ENCODE results near the gene NCAM1. TPM values are rescaled to one million over a fixed set of nuclear protein-coding genes. Genes with fewer than 3 reads are reported as not detected.

The NCAM1 gene
- total RNA-seq, 1 donor from 2014 or later = 4.2 TPM

- intact Hi-C loops (cut with DNase I) = no loop called here
- DNase-seq = no peak
- H3K4me1 ChIP-seq = no peaks in the 10 kb centered on the region
- TF ChIP-seq CTCF (IDR thresholded peaks at IDR 0.05) = no peak
- H3K36me3 ChIP-seq = no peaks in the 10 kb centered on the region
- ATAC-seq = no peak
- H3K4me3 ChIP-seq = no peak overlapping the region
- H3K9me3 ChIP-seq = no peaks in the 10 kb centered on the region
- no peaks in the 10 kb centered on the region for H3K27me3 ChIP-seq
- no peak overlapping the region for H3K27ac ChIP-seq
Observed at GRCh38 chr11:112999520-112999919, 38.3 kb downstream of the NCAM1 start.

DNA sequence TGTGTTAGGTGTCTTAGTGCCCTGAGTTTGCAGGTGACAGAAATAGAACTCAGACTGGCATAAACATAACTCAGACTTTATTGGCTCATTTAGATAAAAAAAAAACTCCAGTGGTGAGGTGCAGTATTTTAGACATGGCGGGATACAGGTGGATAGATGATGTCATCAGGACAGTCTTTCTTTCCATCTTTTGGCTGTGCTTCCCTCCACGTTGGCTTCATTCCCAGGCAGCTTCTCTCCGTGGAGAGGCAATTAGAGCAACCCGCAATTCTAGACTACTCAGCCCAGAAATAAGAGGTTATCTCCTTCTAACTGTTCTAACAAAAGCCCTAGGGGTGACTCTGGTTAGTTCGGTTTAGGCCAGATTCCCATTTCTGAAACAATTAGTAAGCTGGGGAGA, 40.5 kb downstream of the NCAM1 start:
- TF ChIP-seq CTCF (IDR thresholded peaks at IDR 0.05) = no peak
- Histone ChIP-seq H3K36me3 (no peaks in the 10 kb centered on the region), H3K4me1 (no peaks in the 10 kb centered on the region), H3K9me3 (no peaks in the 10 kb centered on the region), H3K27ac (no peak overlapping the region), H3K4me3 (no peak overlapping the region), H3K27me3 (no peaks in the 10 kb centered on the region)
- intact Hi-C loops (cut with DNase I) = no loop called here
- ATAC-seq (no peak), DNase-seq (no peak)

- no peak for DNase-seq
- TF ChIP-seq CTCF (IDR thresholded peaks at IDR 0.05) = no peak
- ATAC-seq = no peak
- H3K27me3 ChIP-seq = no peaks in the 10 kb centered on the region
- no peaks in the 10 kb centered on the region for H3K4me1 ChIP-seq
- H3K27ac ChIP-seq = no peak overlapping the region
- no peaks in the 10 kb centered on the region for H3K9me3 ChIP-seq
- intact Hi-C loops (cut with DNase I) = no loop called here
- H3K36me3 ChIP-seq = no peaks in the 10 kb centered on the region
- H3K4me3 ChIP-seq = no peak overlapping the region
Observed at GRCh38 chr11:113006896-113007445, 45.8 kb downstream of the NCAM1 start.

DNA sequence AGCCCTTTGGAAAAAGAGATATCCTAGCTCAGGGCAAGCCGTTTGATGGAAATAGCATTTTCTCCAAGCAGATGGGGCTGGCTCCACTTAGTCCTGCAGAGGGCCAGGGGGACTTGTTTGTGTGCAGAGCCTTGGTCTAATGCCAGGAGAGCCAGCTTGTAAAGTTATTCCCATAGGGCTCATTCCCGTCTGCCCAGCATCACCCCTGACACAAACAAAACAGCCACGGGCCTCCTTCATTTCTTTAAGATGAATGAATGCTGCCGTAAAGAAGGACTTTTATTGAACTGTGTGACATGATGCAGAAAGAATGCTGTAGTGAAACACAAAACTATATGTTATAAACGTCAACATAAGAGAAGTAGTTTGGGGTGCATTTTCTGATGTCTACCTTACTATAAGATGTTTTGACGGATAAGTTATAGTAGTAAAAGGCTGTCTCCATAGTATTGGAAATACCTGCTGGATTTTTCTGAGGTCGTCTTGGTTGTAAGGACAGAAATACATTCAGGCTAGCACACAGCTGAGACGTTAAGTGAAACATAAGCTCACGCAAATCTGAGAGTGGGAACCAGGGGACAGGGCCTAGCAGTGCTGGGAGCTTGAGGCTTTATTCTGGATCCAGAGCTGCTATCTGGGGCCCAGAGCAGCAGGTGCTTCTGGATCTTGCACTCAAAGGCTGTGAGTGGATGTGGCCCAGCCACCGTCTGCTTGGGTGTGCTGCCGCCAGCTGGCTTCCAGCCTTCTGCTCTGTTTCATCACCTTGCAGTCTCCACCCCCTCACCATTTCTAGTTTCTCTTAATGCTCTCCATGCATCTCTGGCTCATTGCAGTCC, 53.3 kb downstream of the NCAM1 start:
- intact Hi-C loops (cut with DNase I) = no loop called here
- H3K27me3 ChIP-seq = no peaks in the 10 kb centered on the region
- no peak overlapping the region for H3K27ac ChIP-seq
- no peaks in the 10 kb centered on the region for H3K4me1 ChIP-seq
- no peaks in the 10 kb centered on the region for H3K9me3 ChIP-seq
- no peak overlapping the region for H3K4me3 ChIP-seq
- ATAC-seq (peak; percentile 41), DNase-seq (no peak)
- no peak for TF ChIP-seq CTCF (IDR thresholded peaks at IDR 0.05)
- no peaks in the 10 kb centered on the region for H3K36me3 ChIP-seq

DNA sequence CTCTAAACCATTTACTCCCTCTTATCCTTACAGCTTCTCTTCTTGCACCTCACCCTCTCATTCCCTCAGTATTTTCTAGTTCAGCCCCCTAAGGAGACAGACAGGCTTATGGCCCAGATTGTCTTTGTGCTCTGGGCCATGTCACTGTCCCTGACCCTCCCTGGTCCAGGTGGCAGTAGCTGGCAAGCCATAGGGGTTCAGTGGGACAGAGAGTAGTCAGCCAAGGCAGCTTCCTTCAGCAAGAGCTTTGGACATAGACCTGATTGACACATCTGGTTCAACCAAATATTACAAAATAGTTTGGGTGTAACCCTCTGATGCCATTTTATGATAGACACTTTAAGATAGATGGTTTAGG, 53.9 kb downstream of the NCAM1 start:
- TF ChIP-seq CTCF (IDR thresholded peaks at IDR 0.05) = no peak

More for the DNA sequence above, 53.9 kb downstream of the NCAM1 start:
- no peak overlapping the region for H3K4me3 ChIP-seq
- H3K27ac ChIP-seq = no peak overlapping the region
- ATAC-seq = no peak
- H3K36me3 ChIP-seq = no peaks in the 10 kb centered on the region
- H3K9me3 ChIP-seq = no peaks in the 10 kb centered on the region
- H3K27me3 ChIP-seq = no peaks in the 10 kb centered on the region
- no peak for DNase-seq
- intact Hi-C loops (cut with DNase I) = no loop called here
- no peaks in the 10 kb centered on the region for H3K4me1 ChIP-seq

Data from upper lobe of right lung (tissue), 1 donor.